T-helper 17 cell (primary cell): ENCODE results near the gene GHRH. TPM values are rescaled to one million over a fixed set of nuclear protein-coding genes. Genes with fewer than 3 reads are reported as not detected.

Source experiments
- ATAC-seq: fragments of 150-1000 bp; cut with Tn5 transposase; 2 replicates; pipeline ENCODE4 v1.10.0; 2021; ENCODE audit warnings: mild to moderate bottlenecking, moderate library complexity
- DNase-seq, 3 donors: peaks; one replicate each; pipeline versions ENCODE4 v3.0.0 to v3.0.0-alpha.2; 2020 to 2021
- H3K9me3 ChIP-seq: one replicate; pipeline ENCODE4 v1.7.0; 2013; ENCODE audit warnings: low read length, mild to moderate bottlenecking; ENCODE audit not compliant: control insufficient read depth, poor library complexity, severe bottlenecking
- H3K27ac Mint-ChIP-seq: one replicate; pipeline ENCODE4 v1.8.0; 2022; ENCODE audit warnings: mild to moderate bottlenecking, moderate library complexity, mixed read lengths
- H3K27me3 Mint-ChIP-seq: one replicate; pipeline ENCODE4 v1.8.0; 2022; ENCODE audit warnings: mixed read lengths
- H3K36me3 Mint-ChIP-seq: one replicate; pipeline ENCODE4 v1.8.0; 2022; ENCODE audit warnings: low read depth, mixed read lengths
- H3K4me1 Mint-ChIP-seq: one replicate; pipeline ENCODE4 v1.8.0; 2022; ENCODE audit warnings: mild to moderate bottlenecking, mixed read lengths
- H3K4me3 Mint-ChIP-seq: one replicate; pipeline ENCODE4 v1.8.0; 2022; ENCODE audit warnings: mild to moderate bottlenecking, moderate library complexity, mixed read lengths
- total RNA-seq, 4 donors: library from RNA in 2 of 4; stranded (reverse) in 2 of 4; gene quantifications; one replicate each; pipeline ENCODE4 v1.2.3 and lab custom pipeline; 2022 to 2026

Gene GHRH
- total RNA-seq, 2 donors from 2014 or later: not detected

- ATAC-seq (no peak), DNase-seq (no peak)
- peaks cover 16% of the 10 kb centered on the region for H3K27me3 Mint-ChIP-seq
- no peaks in the 10 kb centered on the region for H3K9me3 ChIP-seq
- H3K4me3 Mint-ChIP-seq: no peak overlapping the region
- no peaks in the 10 kb centered on the region for H3K36me3 Mint-ChIP-seq
- H3K27ac Mint-ChIP-seq: no peak overlapping the region
- no peaks in the 10 kb centered on the region for H3K4me1 Mint-ChIP-seq
These were observed 5.5 kb upstream of the GHRH start for GRCh38 chr20:37266940-37267666.

- DNase-seq (no peak), ATAC-seq (peak; percentile 48)
- no peaks in the 10 kb centered on the region for H3K4me1 Mint-ChIP-seq
- peaks cover 31% of the 10 kb centered on the region for H3K27me3 Mint-ChIP-seq
- no peaks in the 10 kb centered on the region for H3K9me3 ChIP-seq
- no peak overlapping the region for H3K27ac Mint-ChIP-seq
- H3K36me3 Mint-ChIP-seq: no peaks in the 10 kb centered on the region
- H3K4me3 Mint-ChIP-seq: no peak overlapping the region
These were observed 3.5 kb upstream of the GHRH start for GRCh38 chr20:37265152-37265551.

GRCh38 chr20:37263686-37264085 is 2.1 kb upstream of the GHRH start:
- DNase-seq (no peak), ATAC-seq (no peak)
- H3K4me1 Mint-ChIP-seq: no peaks in the 10 kb centered on the region
- H3K27ac Mint-ChIP-seq: no peak overlapping the region
- H3K27me3 Mint-ChIP-seq: peaks cover 44% of the 10 kb centered on the region
- H3K4me3 Mint-ChIP-seq: no peak overlapping the region
- H3K36me3 Mint-ChIP-seq: no peaks in the 10 kb centered on the region
- H3K9me3 ChIP-seq: no peaks in the 10 kb centered on the region

- Mint-ChIP-seq H3K27me3 (peaks cover 52% of the 10 kb centered on the region), H3K27ac (no peak overlapping the region), H3K4me3 (no peak overlapping the region), H3K4me1 (peaks cover 2% of the 10 kb centered on the region), H3K36me3 (no peaks in the 10 kb centered on the region)
- ATAC-seq (no peak), DNase-seq (no peak)
- no peaks in the 10 kb centered on the region for H3K9me3 ChIP-seq
These were observed 891 bp upstream of the GHRH start for GRCh38 chr20:37262505-37262904.

- no peaks in the 10 kb centered on the region for H3K9me3 ChIP-seq
- Mint-ChIP-seq H3K27ac (no peak overlapping the region), H3K4me3 (no peak overlapping the region), H3K27me3 (peaks cover 43% of the 10 kb centered on the region), H3K36me3 (no peaks in the 10 kb centered on the region), H3K4me1 (peaks cover 2% of the 10 kb centered on the region)
- ATAC-seq (no peak), DNase-seq (no peak)
These were observed 691 bp downstream of the GHRH start for GRCh38 chr20:37260923-37261322.

- no peak overlapping the region for H3K27ac Mint-ChIP-seq
- no peak for DNase-seq
- no peaks in the 10 kb centered on the region for H3K36me3 Mint-ChIP-seq
- H3K9me3 ChIP-seq: no peaks in the 10 kb centered on the region
- no peak for ATAC-seq
- peaks cover 2% of the 10 kb centered on the region for H3K4me1 Mint-ChIP-seq
- H3K27me3 Mint-ChIP-seq: peaks cover 43% of the 10 kb centered on the region
- no peak overlapping the region for H3K4me3 Mint-ChIP-seq
These were observed 1.7 kb downstream of the GHRH start for GRCh38 chr20:37259865-37260264.

- no peaks in the 10 kb centered on the region for H3K9me3 ChIP-seq
- H3K27me3 Mint-ChIP-seq: peaks cover 43% of the 10 kb centered on the region
- no peak for DNase-seq
- no peak overlapping the region for H3K4me3 Mint-ChIP-seq
- ATAC-seq: no peak
- H3K4me1 Mint-ChIP-seq: peaks cover 2% of the 10 kb centered on the region
- H3K27ac Mint-ChIP-seq: no peak overlapping the region
- H3K36me3 Mint-ChIP-seq: no peaks in the 10 kb centered on the region
These were observed 2.6 kb downstream of the GHRH start for GRCh38 chr20:37259031-37259430.

- ATAC-seq (no peak), DNase-seq (no peak)
- peak overlapping the region; percentile 59 for H3K27ac Mint-ChIP-seq
- peaks cover 2% of the 10 kb centered on the region for H3K4me1 Mint-ChIP-seq
- H3K9me3 ChIP-seq: no peaks in the 10 kb centered on the region
- peaks cover 43% of the 10 kb centered on the region for H3K27me3 Mint-ChIP-seq
- no peaks in the 10 kb centered on the region for H3K36me3 Mint-ChIP-seq
- no peak overlapping the region for H3K4me3 Mint-ChIP-seq
These were observed 3.6 kb downstream of the GHRH start for GRCh38 chr20:37257988-37258387.

- ATAC-seq (no peak), DNase-seq (no peak)
- Mint-ChIP-seq H3K27me3 (peaks cover 40% of the 10 kb centered on the region), H3K36me3 (no peaks in the 10 kb centered on the region), H3K4me1 (peaks cover 2% of the 10 kb centered on the region), H3K4me3 (no peak overlapping the region), H3K27ac (peak overlapping the region; percentile 59)
- no peaks in the 10 kb centered on the region for H3K9me3 ChIP-seq
These were observed 4.1 kb downstream of the GHRH start for GRCh38 chr20:37257530-37257929.

GRCh38 chr20:37256286-37256685 is 5.3 kb downstream of the GHRH start:
- no peak for ATAC-seq
- Mint-ChIP-seq H3K36me3 (no peaks in the 10 kb centered on the region), H3K27ac (no peak overlapping the region), H3K27me3 (peaks cover 32% of the 10 kb centered on the region), H3K4me3 (no peak overlapping the region), H3K4me1 (peaks cover 2% of the 10 kb centered on the region)
- H3K9me3 ChIP-seq: no peaks in the 10 kb centered on the region
- no peak for DNase-seq

- no peak overlapping the region for H3K4me3 Mint-ChIP-seq
- DNase-seq (no peak), ATAC-seq (no peak)
- H3K9me3 ChIP-seq: no peaks in the 10 kb centered on the region
- no peak overlapping the region for H3K27ac Mint-ChIP-seq
- no peaks in the 10 kb centered on the region for H3K36me3 Mint-ChIP-seq
- H3K4me1 Mint-ChIP-seq: peaks cover 5% of the 10 kb centered on the region
- H3K27me3 Mint-ChIP-seq: peaks cover 13% of the 10 kb centered on the region
These were observed 7.3 kb downstream of the GHRH start for GRCh38 chr20:37254114-37254878.

GRCh38 chr20:37253087-37253486 is 8.5 kb downstream of the GHRH start:
- peaks cover 5% of the 10 kb centered on the region for H3K4me1 Mint-ChIP-seq

GRCh38 chr20:37251825-37252477 is 9.7 kb downstream of the GHRH start:
- Mint-ChIP-seq H3K27me3 (no peaks in the 10 kb centered on the region), H3K27ac (no peak overlapping the region), H3K4me1 (peaks cover 4% of the 10 kb centered on the region), H3K4me3 (no peak overlapping the region), H3K36me3 (no peaks in the 10 kb centered on the region)
- no peak for DNase-seq
- no peak for ATAC-seq
- H3K9me3 ChIP-seq: no peaks in the 10 kb centered on the region

More at GRCh38 chr20:37253087-37253486, 8.5 kb downstream of the GHRH start:
- H3K27me3 Mint-ChIP-seq: peaks cover 4% of the 10 kb centered on the region
- no peak for DNase-seq
- H3K4me3 Mint-ChIP-seq: no peak overlapping the region
- no peak overlapping the region for H3K27ac Mint-ChIP-seq
- H3K36me3 Mint-ChIP-seq: no peaks in the 10 kb centered on the region
- no peak for ATAC-seq
- no peaks in the 10 kb centered on the region for H3K9me3 ChIP-seq
